SU-DHL-6 (cell line): ENCODE results near the gene OR52H1.

Experiments used
- H2AFZ ChIP-seq: fragments of 200-600 bp; sonication (generic); 2 replicates; pipeline ENCODE4 v1.6.1; 2014; ENCODE audit warnings: low read depth, mild to moderate bottlenecking, moderate library complexity, mixed read lengths, antibody characterized with exemption, low read length; ENCODE audit not compliant: severe bottlenecking
- H3F3A ChIP-seq: fragments of 200-600 bp; shearing (Covaris generic); 2 replicates; pipeline ENCODE4 v1.6.0; 2016; ENCODE audit warnings: antibody characterized with exemption, mild to moderate bottlenecking; ENCODE audit not compliant: insufficient read depth
- H3K27ac ChIP-seq: fragments of 200-600 bp; sonication (generic); 2 replicates; pipeline ENCODE4 v1.5.1; 2016; ENCODE audit warnings: low read depth, mild to moderate bottlenecking, low read length, moderate library complexity, mixed read lengths
- H3K27me3 ChIP-seq: fragments of 200-600 bp; sonication (generic), shearing (Covaris generic); 2 replicates; pipeline ENCODE4 v1.6.0; 2014; ENCODE audit warnings: mild to moderate bottlenecking, low read length
- H3K36me3 ChIP-seq: fragments of 200-600 bp; sonication (generic); 2 replicates; pipeline ENCODE4 v1.6.1; 2014; ENCODE audit warnings: mild to moderate bottlenecking, low read length, mixed read lengths
- H3K4me2 ChIP-seq: fragments of 300-600, 200-600 bp; shearing (Covaris generic), sonication (generic); 2 replicates; pipeline ENCODE4 v1.6.0; 2014; ENCODE audit warnings: low read length, low read depth, mild to moderate bottlenecking; ENCODE audit not compliant: poor library complexity, severe bottlenecking
- H3K4me3 ChIP-seq: fragments of 200-600 bp; sonication (generic); 2 replicates; pipeline ENCODE4 v1.5.1; 2014; ENCODE audit warnings: antibody characterized with exemption, low read length, mild to moderate bottlenecking, mixed read lengths; ENCODE audit not compliant: insufficient read depth, poor library complexity, severe bottlenecking
- H3K79me2 ChIP-seq: fragments of 200-600 bp; sonication (generic); 2 replicates; pipeline ENCODE4 v1.6.1; 2014; ENCODE audit warnings: mild to moderate bottlenecking, low read length, moderate library complexity; ENCODE audit not compliant: insufficient read depth
- H3K9ac ChIP-seq: fragments of 200-600 bp; sonication (generic); 2 replicates; pipeline ENCODE4 v1.7.0; 2014; ENCODE audit warnings: mild to moderate bottlenecking, low read length
- H3K9me2 ChIP-seq: fragments of 200-600 bp; sonication (generic); replicated peaks from 2 replicates; pipeline ENCODE4 v1.6.1; 2014; ENCODE audit warnings: low read length; ENCODE audit not compliant: insufficient read depth
- H3K9me3 ChIP-seq: fragments of 200-600 bp; sonication (generic); 2 replicates; pipeline ENCODE4 v1.6.1; 2014; ENCODE audit warnings: low read length, mixed read lengths; ENCODE audit not compliant: insufficient read depth
- H4K20me1 ChIP-seq: fragments of 200-600 bp; sonication (generic); 2 replicates; pipeline ENCODE4 v1.6.1; 2014; ENCODE audit warnings: low read depth, mild to moderate bottlenecking, antibody characterized with exemption, low read length, moderate library complexity, mixed read lengths
- CTCF ChIP-seq: fragments of 200-600 bp; sonication (generic); IDR thresholded peaks from one replicate; pipeline ENCODE4 v1.5.1; 2017; ENCODE audit warnings: antibody characterized with exemption, mild to moderate bottlenecking, low read length, moderate library complexity; ENCODE audit not compliant: insufficient read depth, poor library complexity, severe bottlenecking
- EZH2phosphoT487 ChIP-seq: fragments of 200-600 bp; sonication (generic), shearing (Covaris generic); conservative IDR thresholded peaks from 2 replicates; pipeline ENCODE4 v1.6.1; 2018; ENCODE audit warnings: mild to moderate bottlenecking, antibody characterized with exemption, low read length, moderate library complexity, mixed read lengths

The OR52H1 gene

GRCh38 chr11:5500393-5500801 is 47.9 kb downstream of the OR52H1 start:
- no peaks in the 10 kb centered on the region for H4K20me1 ChIP-seq
- no peak overlapping the region for H2AFZ ChIP-seq
- no peak overlapping the region for H3K4me3 ChIP-seq
- H3K9ac ChIP-seq, result no peak overlapping the region
- no peak overlapping the region for H3K27ac ChIP-seq
- H3K9me2 ChIP-seq, result no peaks in the 10 kb centered on the region
- no peak overlapping the region for H3K4me2 ChIP-seq
- TF ChIP-seq CTCF, result no peak
- no peak for TF ChIP-seq EZH2phosphoT487
- no peaks in the 10 kb centered on the region for H3K27me3 ChIP-seq
- no peaks in the 10 kb centered on the region for H3K9me3 ChIP-seq
- H3F3A ChIP-seq, result no peaks in the 10 kb centered on the region
- H3K36me3 ChIP-seq, result no peaks in the 10 kb centered on the region
- no peaks in the 10 kb centered on the region for H3K79me2 ChIP-seq

GRCh38 chr11:5499671-5500070 is 48.7 kb downstream of the OR52H1 start:
- Histone ChIP-seq H3K4me3 (no peak overlapping the region), H3K27me3 (no peaks in the 10 kb centered on the region)

More at GRCh38 chr11:5499671-5500070, 48.7 kb downstream of the OR52H1 start:
- H3K36me3 ChIP-seq, result no peaks in the 10 kb centered on the region
- no peaks in the 10 kb centered on the region for H3K9me2 ChIP-seq
- no peaks in the 10 kb centered on the region for H3F3A ChIP-seq
- H3K4me2 ChIP-seq, result no peak overlapping the region
- TF ChIP-seq CTCF (no peak), EZH2phosphoT487 (no peak)
- no peaks in the 10 kb centered on the region for H4K20me1 ChIP-seq
- no peak overlapping the region for H2AFZ ChIP-seq
- no peak overlapping the region for H3K27ac ChIP-seq
- H3K79me2 ChIP-seq, result no peaks in the 10 kb centered on the region
- no peak overlapping the region for H3K9ac ChIP-seq
- H3K9me3 ChIP-seq, result no peaks in the 10 kb centered on the region
